GM12873 (cell line): ENCODE measurements around the gene STARD3.

Source experiments
- TF ChIP-seq, protein P1 (sequence below): IDR thresholded peaks from 2 replicates; pipeline ENCODE4 v1.5.1; 2012; ENCODE audit warnings: low read depth, mild to moderate bottlenecking, moderate library complexity, low read length, control low read depth; ENCODE audit not compliant: insufficient read depth; ENCODE audit errors: missing control alignments

The STARD3 gene

DNA sequence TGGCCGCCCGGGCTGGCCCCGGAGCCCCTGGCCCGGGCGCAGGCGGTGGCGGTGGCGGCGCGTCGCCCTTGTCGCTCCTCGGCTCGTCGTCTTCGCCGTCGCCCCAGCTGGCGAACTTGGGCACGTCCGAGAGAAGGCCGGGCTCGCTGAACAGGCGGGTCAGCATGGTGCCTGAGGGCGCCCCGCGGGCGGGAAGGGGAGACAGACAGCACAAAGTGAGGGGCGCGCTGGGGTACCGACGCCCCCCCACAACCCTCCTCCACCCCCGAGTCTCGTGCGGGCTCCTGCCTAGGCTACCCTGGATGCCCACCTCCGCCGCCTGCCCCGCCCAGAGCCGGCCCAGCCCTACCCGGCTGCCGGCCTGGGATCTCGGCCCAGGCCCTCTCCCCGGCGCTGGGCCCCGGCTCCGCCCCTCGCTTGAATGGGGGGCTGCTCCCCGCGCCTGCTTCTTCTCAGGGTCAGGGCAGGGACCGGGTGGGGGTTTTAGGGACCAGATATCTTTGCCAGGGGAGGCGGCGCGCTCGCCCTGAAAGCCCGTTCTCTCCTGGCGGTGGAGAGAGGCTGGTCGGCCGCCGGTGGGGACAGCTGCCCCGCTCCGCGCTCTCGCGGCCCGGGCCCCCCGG, 30.4 kb upstream of the STARD3 start:
- TF ChIP-seq, protein P1, sequence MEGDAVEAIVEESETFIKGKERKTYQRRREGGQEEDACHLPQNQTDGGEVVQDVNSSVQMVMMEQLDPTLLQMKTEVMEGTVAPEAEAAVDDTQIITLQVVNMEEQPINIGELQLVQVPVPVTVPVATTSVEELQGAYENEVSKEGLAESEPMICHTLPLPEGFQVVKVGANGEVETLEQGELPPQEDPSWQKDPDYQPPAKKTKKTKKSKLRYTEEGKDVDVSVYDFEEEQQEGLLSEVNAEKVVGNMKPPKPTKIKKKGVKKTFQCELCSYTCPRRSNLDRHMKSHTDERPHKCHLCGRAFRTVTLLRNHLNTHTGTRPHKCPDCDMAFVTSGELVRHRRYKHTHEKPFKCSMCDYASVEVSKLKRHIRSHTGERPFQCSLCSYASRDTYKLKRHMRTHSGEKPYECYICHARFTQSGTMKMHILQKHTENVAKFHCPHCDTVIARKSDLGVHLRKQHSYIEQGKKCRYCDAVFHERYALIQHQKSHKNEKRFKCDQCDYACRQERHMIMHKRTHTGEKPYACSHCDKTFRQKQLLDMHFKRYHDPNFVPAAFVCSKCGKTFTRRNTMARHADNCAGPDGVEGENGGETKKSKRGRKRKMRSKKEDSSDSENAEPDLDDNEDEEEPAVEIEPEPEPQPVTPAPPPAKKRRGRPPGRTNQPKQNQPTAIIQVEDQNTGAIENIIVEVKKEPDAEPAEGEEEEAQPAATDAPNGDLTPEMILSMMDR = no peak

DNA sequence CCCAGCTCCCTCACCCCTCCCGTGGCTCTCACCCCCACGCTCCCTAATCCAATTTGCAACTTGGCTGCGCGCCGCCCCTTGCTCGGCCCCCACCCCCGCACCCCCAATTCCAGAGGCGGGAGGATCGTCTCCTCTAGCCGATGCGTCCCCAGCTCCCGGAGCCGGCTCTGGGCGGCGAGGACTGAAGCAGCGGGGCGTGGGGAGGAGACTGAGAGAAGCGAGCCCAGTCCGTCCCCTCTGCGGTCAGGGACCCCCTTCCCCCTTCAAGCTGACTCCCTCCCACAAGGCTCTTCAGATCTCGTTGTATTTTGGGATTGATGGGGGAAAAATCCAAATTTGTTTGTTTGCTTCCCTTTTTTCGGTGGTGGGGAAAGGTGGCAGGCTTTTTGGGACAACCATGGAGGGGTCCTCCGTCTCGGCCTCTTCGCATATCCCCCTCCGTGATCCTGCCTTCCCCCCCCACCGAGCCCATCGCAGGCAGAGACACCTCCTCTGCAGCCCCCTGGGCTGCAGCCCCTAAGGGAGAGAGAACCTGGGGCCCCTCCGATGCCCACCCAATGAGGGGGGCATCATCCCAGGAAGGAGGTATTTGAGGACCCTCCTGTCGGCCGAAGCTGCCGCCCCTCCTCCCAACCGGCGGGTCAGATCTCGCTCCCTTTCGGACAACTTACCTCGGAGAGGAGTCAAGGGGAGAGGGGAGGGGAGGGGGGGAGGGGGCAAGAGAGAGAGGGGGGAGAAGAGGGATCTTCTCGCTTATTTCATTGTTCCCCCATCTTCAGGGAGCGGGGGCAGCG, 29.7 kb upstream of the STARD3 start:
- TF ChIP-seq, protein P1 = no peak

DNA sequence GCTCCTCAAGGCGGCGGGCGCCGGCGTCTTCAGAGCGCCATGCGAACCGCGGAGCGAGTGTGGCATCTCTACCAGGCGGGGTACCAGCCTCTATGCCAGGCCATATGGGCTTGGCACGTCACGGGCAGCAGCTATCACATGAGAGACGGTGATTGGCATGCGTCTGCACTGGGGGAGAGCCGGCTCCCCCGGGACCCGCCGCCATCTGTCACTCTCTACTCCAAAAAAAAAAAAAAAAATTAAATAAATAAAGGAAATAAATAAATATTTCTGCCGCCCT, 29.2 kb upstream of the STARD3 start, which contains the start of gene NEUROD2:
Gene NEUROD2, minus strand, starts transcription at position 70 of the 280 bp plus-strand sequence. CDS start 1,321 bp downstream, outside the sequence.
- TF ChIP-seq, protein P1 = no peak

DNA sequence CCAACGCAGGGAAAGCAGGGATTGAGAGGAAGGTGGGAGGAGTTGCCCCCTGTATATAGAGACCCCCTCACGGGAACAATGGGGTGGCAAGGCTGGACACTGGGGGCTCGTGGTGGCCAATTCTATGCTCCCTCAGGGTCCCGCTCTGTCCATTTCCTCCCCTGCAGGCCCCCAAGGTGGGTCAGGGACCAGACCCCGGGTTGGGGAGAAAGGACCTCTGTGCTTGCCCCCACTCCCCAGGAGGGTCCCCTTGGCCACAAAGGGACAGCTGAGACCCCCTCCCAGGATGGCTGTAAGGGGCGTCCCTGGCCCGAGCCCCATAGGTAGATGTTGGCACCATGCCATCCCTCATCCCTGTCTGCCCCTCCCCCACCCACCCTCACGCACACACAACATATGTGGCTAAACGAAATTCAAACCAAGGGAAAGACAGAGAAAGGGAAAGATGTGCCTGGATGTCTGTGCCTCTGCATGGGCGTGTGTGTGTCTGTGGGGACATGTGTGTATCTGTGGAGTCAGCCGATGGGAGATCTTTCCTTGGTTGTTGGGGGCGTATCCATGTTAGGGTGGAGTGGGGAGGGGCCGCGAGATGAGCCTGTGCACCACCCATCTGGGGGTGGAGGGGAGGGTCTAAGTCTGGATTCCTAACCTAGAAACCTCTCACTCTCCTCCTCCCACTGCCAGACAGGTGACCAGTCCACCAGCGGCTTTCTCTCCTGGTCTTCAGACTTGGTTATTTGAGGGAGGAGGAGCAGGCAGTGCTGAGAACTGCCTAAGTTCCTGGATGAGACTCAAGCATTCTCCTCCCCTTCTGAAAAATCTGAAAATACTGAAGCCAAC, 28.6 kb upstream of the STARD3 start:
- TF ChIP-seq, protein P1 = no peak

DNA sequence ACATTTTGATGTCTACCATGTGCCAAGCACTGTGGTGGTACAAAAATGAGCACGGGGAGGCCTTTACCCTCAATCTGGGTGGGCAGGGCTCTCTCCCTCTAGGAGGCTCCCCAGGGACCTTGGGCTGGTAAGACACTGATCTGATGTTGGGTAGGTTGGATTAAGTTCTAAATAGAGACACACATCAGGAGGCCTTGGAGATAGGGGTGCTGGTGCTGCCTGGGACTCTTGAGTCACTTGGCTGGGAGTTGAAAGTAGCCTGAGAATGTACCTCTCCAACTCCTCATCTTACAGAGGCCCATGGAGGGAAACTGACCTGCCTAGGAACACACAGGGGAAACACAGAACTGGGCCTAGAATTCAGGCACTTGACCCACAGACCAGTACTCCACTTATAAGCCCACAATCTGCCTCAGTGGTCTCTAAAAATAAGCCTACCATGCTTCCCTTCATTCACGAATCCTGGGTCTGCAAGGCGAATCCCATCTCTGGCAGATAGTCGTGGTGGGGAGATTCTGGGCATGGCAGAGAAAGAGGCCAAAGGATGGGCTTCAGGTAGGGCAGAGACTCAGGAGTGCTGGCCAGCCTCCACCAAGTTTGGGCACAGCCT, 27.4 kb upstream of the STARD3 start:
- TF ChIP-seq, protein P1 = no peak

DNA sequence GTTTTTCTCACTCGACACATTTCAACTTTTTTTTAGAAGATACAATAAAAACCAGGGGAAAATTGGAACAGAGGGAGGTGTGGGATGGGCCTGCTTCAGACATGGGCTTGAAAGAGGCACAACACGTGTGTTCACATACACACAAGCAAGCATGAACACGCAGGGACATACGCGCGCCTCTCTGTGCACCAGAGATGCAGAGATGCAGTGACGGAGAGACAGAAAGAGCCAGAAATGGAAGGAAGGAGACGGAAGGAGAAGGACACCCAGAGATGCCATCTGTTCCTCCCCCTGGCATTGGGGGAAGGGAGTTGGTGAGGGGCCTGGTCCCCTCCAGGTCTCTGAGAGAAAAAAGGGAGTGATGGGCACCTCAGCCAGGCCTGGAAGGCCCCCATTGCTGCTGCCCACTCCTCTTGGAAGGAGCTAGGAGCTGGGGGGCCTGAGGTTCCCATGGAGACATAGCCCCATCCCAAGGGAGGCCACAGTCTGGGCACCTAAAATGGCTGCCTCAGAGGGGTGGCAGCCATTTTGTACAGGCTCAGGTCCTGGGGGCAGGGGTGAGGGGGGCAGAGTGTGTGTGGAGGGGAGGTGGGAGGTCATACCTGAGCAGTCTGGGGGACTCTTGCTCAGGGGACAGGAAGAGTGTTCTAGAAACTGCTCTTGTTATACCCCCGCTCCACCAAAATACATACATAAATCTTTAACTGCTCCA, 25.4 kb upstream of the STARD3 start:
- TF ChIP-seq, protein P1 = no peak
